ENCODE measurements around the gene GABARAPL2. TPM values are rescaled to one million over a fixed set of nuclear protein-coding genes. Genes with fewer than 3 reads are reported as not detected.
A peak's percentile ranks its signal among the peaks of the same experiment; 100 is the strongest.

The GABARAPL2 gene
- 106 and 143 TPM in 2 replicates for total RNA-seq
- polyA plus RNA-seq: 211 and 232 TPM in 2 replicates

GRCh38 chr16:75566040-75566757 lies at the start of gene GABARAPL2:
Gene GABARAPL2 (plus strand): TSS chr16:75566379. CDS start chr16:75566487, 108 bp downstream.
- no peaks in the 10 kb centered on the region for H3K9me2 ChIP-seq (replicated peaks; ENCODE audit: insufficient read depth)
- H3K4me3 ChIP-seq: peak within 1 kb of the TSS; percentile 58
- H3K9me3 ChIP-seq (ENCODE audit: low read depth): no peaks in the 10 kb centered on the region
- peak within 1 kb of the TSS; percentile 96 for H3K4me2 ChIP-seq
- peaks cover 4% of the 10 kb centered on the region for H3K27me3 ChIP-seq
- peaks cover 33% of the 10 kb centered on the region for H3K79me2 ChIP-seq
- DNase-seq (ENCODE audit: low spot score): peak; percentile 97
- H3K36me3 ChIP-seq (replicated peaks; ENCODE audit: insufficient read depth, low read depth): peaks cover 4% of the 10 kb centered on the region
- H4K20me1 ChIP-seq (ENCODE audit: insufficient read depth, poor library complexity, severe bottlenecking): peaks cover 25% of the 10 kb centered on the region
- H3K4me1 ChIP-seq (ENCODE audit: insufficient read depth): peaks cover 8% of the 10 kb centered on the region
- WGBS (ENCODE audit: low lambda C conversion rate, missing lambda C conversion rate): under 1% methylated on average over 24 of the region's 69 CpGs
- peak within 1 kb of the TSS; percentile 55 for H2AFZ ChIP-seq
- TF ChIP-seq CTCF (IDR thresholded peaks at IDR 0.05; ENCODE audit: poor library complexity) (no peak), EZH2phosphoT487 (IDR thresholded peaks at IDR 0.05; ENCODE audit: low read depth, severe bottlenecking, unreplicated experiment) (no peak), EZH2 (IDR thresholded peaks at IDR 0.05; ENCODE audit: borderline replicate concordance) (no peak)
- peak within 1 kb of the TSS; percentile 87 for H3K27ac ChIP-seq

GRCh38 chr16:75519175-75519574 lies 47.0 kb upstream of the GABARAPL2 start:
- Histone ChIP-seq H2AFZ (no peak overlapping the region), H3K27me3 (no peaks in the 10 kb centered on the region), H3K79me2 (no peaks in the 10 kb centered on the region), H3K9me2 (replicated peaks; ENCODE audit: insufficient read depth) (no peaks in the 10 kb centered on the region), H3K27ac (no peak overlapping the region), H3K36me3 (replicated peaks; ENCODE audit: insufficient read depth, low read depth) (no peaks in the 10 kb centered on the region), H3K4me3 (no peak overlapping the region), H3K4me1 (ENCODE audit: insufficient read depth) (no peaks in the 10 kb centered on the region), H3K4me2 (no peak overlapping the region), H3K9me3 (ENCODE audit: low read depth) (no peaks in the 10 kb centered on the region), H4K20me1 (ENCODE audit: insufficient read depth, poor library complexity, severe bottlenecking) (no peaks in the 10 kb centered on the region)
- TF ChIP-seq EZH2phosphoT487 (IDR thresholded peaks at IDR 0.05; ENCODE audit: low read depth, severe bottlenecking, unreplicated experiment) (no peak), EZH2 (IDR thresholded peaks at IDR 0.05; ENCODE audit: borderline replicate concordance) (no peak), CTCF (IDR thresholded peaks at IDR 0.05; ENCODE audit: poor library complexity) (no peak)
- DNase-seq (ENCODE audit: low spot score): no peak
- 91% methylated on average over 6 of the region's 6 CpGs for WGBS (ENCODE audit: low lambda C conversion rate, missing lambda C conversion rate)

- 96% methylated on average over 5 of the region's 5 CpGs for WGBS (ENCODE audit: low lambda C conversion rate, missing lambda C conversion rate)
- H3K36me3 ChIP-seq (replicated peaks; ENCODE audit: insufficient read depth, low read depth): no peaks in the 10 kb centered on the region
These were observed 40.0 kb upstream of the GABARAPL2 start for GRCh38 chr16:75526032-75526790.

More at GRCh38 chr16:75526032-75526790, 40.0 kb upstream of the GABARAPL2 start:
- no peak overlapping the region for H3K4me2 ChIP-seq
- no peaks in the 10 kb centered on the region for H4K20me1 ChIP-seq (ENCODE audit: insufficient read depth, poor library complexity, severe bottlenecking)
- no peak overlapping the region for H2AFZ ChIP-seq
- no peak overlapping the region for H3K27ac ChIP-seq
- no peaks in the 10 kb centered on the region for H3K4me1 ChIP-seq (ENCODE audit: insufficient read depth)
- H3K9me3 ChIP-seq (ENCODE audit: low read depth): no peaks in the 10 kb centered on the region
- no peaks in the 10 kb centered on the region for H3K79me2 ChIP-seq
- no peaks in the 10 kb centered on the region for H3K9me2 ChIP-seq (replicated peaks; ENCODE audit: insufficient read depth)
- no peak for DNase-seq (ENCODE audit: low spot score)
- TF ChIP-seq EZH2phosphoT487 (IDR thresholded peaks at IDR 0.05; ENCODE audit: low read depth, severe bottlenecking, unreplicated experiment) (no peak), EZH2 (IDR thresholded peaks at IDR 0.05; ENCODE audit: borderline replicate concordance) (no peak), CTCF (IDR thresholded peaks at IDR 0.05; ENCODE audit: poor library complexity) (no peak)
- H3K4me3 ChIP-seq: no peak overlapping the region
- no peaks in the 10 kb centered on the region for H3K27me3 ChIP-seq
